Measurements from ENCODE around the gene ADRA2A.

The ADRA2A gene

DNA sequence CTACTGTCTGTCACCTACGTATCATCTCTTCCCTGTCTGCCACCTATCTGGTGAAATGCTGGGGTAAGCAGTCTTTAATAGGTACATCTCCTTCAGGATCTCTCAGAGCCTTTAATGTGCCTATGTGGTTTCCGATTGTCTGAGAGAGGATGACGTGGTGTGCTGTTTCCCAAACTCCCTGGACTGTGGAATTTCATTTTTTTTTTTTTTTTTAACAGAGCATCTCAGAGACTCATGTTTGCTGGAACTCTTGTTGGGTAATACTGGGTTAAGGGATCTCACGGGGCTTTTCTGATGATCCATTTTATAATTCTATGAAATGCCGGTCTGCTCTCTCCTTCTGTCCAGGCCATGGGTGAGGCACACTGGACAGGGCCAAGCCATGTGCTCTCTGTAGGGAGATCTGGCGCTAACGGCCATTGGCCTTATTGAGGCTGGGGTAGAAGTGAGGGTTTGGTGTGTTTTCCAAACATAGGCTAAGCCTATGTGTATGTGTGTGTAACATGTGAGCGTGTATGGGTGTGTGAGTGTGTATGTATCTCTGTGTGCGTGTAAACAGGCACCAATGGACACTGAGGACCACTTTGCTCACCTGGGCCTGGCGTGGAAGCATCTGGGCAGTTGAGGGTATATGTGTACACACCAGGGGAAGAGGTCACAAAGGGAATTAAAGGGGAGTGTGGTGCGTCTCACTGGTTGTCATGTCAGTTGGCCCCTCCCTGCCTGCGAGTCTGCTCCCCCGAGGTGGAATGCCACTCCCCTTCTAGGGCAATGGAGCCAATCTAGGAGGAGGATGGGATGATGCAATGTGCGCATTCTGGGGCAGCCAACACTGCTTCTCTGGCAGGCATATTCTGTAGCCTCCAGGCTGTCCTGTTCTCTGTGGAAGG is 7.8 kb downstream of the ADRA2A start:
- no peak for DNase-seq

- no peak for DNase-seq
Observed at GRCh38 chr10:111085690-111086353, 9.0 kb downstream of the ADRA2A start.

DNA sequence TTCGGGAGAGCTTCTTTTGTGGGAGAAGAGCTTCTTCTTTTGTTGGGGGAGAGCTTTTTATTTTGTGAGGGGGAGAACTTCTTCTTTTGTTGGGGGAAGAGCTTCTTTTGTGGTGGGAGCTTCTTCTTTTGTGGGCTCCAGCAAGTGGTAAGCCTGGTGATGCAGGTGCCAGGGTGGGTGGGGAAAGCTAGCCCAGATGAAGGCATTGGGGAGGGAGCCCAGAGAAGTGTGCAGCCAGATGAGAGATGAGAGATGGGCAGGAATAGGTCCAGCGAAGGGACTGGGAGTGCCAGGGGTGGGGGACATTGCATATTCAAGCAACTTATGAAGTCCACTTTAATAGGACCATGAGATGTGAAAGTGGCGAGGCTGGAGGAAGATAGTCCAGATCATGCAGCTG is 9.7 kb downstream of the ADRA2A start:
- no peak for DNase-seq

- DNase-seq, result no peak
Observed at GRCh38 chr10:111087331-111087756, 10.5 kb downstream of the ADRA2A start.

- DNase-seq, result no peak
Observed at GRCh38 chr10:111087968-111088505, 11.2 kb downstream of the ADRA2A start.

DNA sequence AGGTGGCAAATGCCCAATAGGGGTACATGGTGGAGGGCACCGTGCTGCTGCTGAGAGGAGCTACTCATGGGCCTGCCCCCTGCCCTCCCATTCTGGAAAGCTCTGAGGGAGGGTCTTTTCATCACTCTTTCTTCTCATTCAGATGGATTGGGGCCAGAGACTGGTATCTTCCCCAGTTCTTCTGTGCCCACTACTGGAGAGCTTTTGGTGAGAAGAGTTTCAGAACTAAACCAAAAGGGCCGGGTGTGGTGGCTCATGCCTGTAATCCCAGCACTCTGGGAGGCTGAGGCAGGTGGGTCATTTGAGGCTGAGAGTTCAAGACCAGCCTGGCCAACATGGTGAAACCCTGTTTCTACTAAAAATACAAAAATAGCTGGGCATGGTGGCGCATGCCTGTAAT is 12.5 kb downstream of the ADRA2A start:
- no peak for DNase-seq

GRCh38 chr10:111091833-111092232 is 15.0 kb downstream of the ADRA2A start:
- no peak for DNase-seq

GRCh38 chr10:111093741-111094380 is 17.0 kb downstream of the ADRA2A start:
- DNase-seq, result no peak

- DNase-seq, result no peak
Observed at GRCh38 chr10:111098679-111099437, 22.0 kb downstream of the ADRA2A start.

GRCh38 chr10:111100198-111100597 is 23.4 kb downstream of the ADRA2A start:
- no peak for DNase-seq

GRCh38 chr10:111101796-111102195 is 25.0 kb downstream of the ADRA2A start:
- DNase-seq, result no peak

- no peak for DNase-seq
Observed at GRCh38 chr10:111102359-111102837, 25.6 kb downstream of the ADRA2A start.

- no peak for DNase-seq
Observed at GRCh38 chr10:111103196-111103840, 26.5 kb downstream of the ADRA2A start.

GRCh38 chr10:111104811-111105210 is 28.0 kb downstream of the ADRA2A start:
- DNase-seq, result no peak

GRCh38 chr10:111106081-111106480 is 29.3 kb downstream of the ADRA2A start:
- DNase-seq, result no peak

- DNase-seq, result no peak
Observed at GRCh38 chr10:111107023-111107422, 30.2 kb downstream of the ADRA2A start.

DNA sequence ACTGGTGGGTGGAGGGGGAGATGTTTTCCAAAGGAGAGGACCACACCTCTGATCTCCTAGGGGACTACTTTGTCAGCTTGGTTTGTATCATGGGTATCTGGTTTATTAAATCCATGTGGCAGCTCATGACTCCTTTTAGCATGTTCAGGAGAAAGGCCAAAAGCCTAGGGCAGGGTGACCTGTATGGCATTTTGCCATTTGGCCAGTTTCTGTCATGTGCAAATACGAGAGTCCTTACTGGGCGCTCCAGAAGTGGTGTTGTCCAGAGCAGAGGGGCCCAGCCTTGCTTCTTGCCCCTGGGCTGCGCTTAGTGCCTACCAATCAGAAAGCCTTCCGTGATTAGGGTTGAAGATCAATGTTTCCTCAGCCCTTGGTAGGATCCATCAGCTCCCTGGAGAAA is 31.0 kb downstream of the ADRA2A start:
- DNase-seq, result no peak

- no peak for DNase-seq
Observed at GRCh38 chr10:111108441-111108840, 31.6 kb downstream of the ADRA2A start.

- no peak for DNase-seq
Observed at GRCh38 chr10:111109501-111110242, 32.8 kb downstream of the ADRA2A start.

DNA sequence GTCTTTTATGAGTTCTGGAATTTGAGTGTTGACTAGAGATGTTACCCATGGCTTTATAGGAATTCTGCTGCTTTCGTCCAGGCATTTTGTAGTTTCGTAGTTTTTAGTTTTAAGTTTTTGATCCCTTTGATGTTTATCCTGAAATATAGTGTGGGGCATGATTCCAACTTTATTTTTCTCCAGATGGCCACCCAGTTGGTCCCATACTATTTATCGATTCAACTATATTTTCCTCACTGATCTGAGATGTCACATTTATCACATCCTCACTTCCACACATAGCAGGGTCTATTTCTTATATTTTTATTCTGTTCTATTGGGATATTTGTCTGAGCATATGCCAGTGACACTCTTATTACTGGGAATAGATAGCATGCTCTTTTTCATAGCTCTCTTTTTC is 33.9 kb downstream of the ADRA2A start:
- no peak for DNase-seq

DNA sequence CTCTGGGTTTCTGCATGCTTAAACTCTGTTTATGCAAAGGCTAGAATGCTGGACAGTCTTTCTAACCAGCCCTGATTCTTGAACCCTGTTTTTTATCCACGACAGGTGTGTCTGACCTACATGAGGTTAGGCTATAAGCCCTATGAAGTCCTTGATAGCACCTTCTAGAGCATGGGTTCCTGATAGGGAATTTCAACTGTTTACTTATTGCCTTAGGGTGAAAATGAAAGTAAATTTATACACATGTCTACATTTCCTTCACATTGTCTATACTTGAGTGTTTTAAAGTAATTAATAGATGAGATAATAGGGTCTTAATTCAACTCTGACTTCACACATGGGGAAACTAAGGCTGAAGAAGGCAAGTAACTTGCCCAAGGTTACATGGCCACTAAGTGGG is 35.5 kb downstream of the ADRA2A start:
- DNase-seq, result no peak
